Measurements from ENCODE around the gene COL8A1. TPM values are rescaled to one million over a fixed set of nuclear protein-coding genes. Genes with fewer than 3 reads are reported as not detected.

Gene COL8A1
- polyA plus RNA-seq, 3 donors, result not detected

- no peaks in the 10 kb centered on the region for H4K20me1 ChIP-seq (ENCODE audit: insufficient read depth, low read length)
These were observed 206.9 kb downstream of the COL8A1 start for GRCh38 chr3:99845331-99845730.

DNA sequence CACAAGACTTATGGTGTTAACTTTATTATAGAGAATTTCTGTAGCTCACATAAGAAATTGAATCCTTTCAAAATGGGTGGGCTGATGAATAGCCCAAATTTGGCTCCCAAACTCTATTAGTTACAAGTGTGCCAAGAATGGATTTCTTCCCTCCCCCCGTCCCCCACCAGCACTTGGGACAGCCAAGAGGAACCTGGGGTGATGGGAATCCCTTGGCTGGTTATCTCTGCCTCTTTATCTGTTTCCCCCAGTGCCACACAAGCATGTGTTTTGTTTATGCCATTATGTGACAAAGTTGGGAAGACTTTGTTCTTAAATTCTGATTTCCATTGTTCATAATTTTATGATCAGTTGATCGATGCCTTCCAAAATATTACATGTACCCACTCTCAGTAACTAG lies 207.6 kb downstream of the COL8A1 start:
- WGBS (ENCODE audit: insufficient coverage), result no CpG with 5 or more reads among the region's 2 CpGs
- H3K36me3 Mint-ChIP-seq, result no peaks in the 10 kb centered on the region
- DNase-seq, result no peak
- H3K27me3 Mint-ChIP-seq (ENCODE audit: low read depth in 3 of 3), result peaks cover 0 to 1% (median 0%) of the 10 kb centered on the region in 3 donors
- no peak overlapping the region for H3K4me2 ChIP-seq (replicated peaks; ENCODE audit: extremely low read depth, low read length, poor library complexity, severe bottlenecking)
- H3K9me3 ChIP-seq (replicated peaks in 1 of 2; ENCODE audit: control insufficient read depth in 1 of 2, insufficient read depth in 1 of 2, low read length in 2 of 2), result no peaks in the 10 kb centered on the region
- H3K27ac ChIP-seq (ENCODE audit: low read depth in 1 of 2, low read length in 2 of 2), result no peak overlapping the region
- no peak overlapping the region for H3K4me3 ChIP-seq (replicated peaks in 1 of 3; ENCODE audit: low read depth in 2 of 3, low read length in 3 of 3)
- peaks cover 12% of the 10 kb centered on the region for H3K4me1 Mint-ChIP-seq
- peaks cover 16% of the 10 kb centered on the region in 2 donors for H3K4me1 ChIP-seq (ENCODE audit: control insufficient read depth in 1 of 2, insufficient read depth in 2 of 2, low read length in 2 of 2)
- H3K27ac Mint-ChIP-seq, result peak overlapping the region in 4 of 7 donors; percentile 16 to 55 (median 34)
- H4K20me1 ChIP-seq (ENCODE audit: insufficient read depth, low read length), result no peaks in the 10 kb centered on the region
- H3K9ac ChIP-seq (ENCODE audit: insufficient read depth, low read length, poor library complexity, severe bottlenecking), result no peak overlapping the region
- intact Hi-C loops (cut with micrococcal nuclease), result loop anchor here in 1 of 2 donors (10.0 kb wide), 1 partner anchor 229 kb away; no protein-coding TSS in a partner anchor
- H3K9me3 Mint-ChIP-seq, result no peaks in the 10 kb centered on the region
- no peaks in the 10 kb centered on the region for H3K27me3 ChIP-seq (ENCODE audit: control insufficient read depth in 2 of 2, insufficient read depth in 2 of 2, low read length in 2 of 2)
- no peak for TF ChIP-seq CTCF (IDR thresholded peaks at IDR 0.05)
- no peak overlapping the region for H3K4me3 Mint-ChIP-seq
- H3K36me3 ChIP-seq (replicated peaks in 1 of 2; ENCODE audit: control insufficient read depth in 1 of 2, insufficient read depth in 2 of 2, low read length in 2 of 2), result no peaks in the 10 kb centered on the region
- no peaks in the 10 kb centered on the region for H3K79me2 ChIP-seq (ENCODE audit: insufficient read depth, low read length)
- no peak overlapping the region for H2AFZ ChIP-seq (ENCODE audit: insufficient read depth, low read depth, low read length, poor library complexity, severe bottlenecking)

More at GRCh38 chr3:99845331-99845730, 206.9 kb downstream of the COL8A1 start:
- H3K9me3 ChIP-seq (replicated peaks in 1 of 2; ENCODE audit: control insufficient read depth in 1 of 2, insufficient read depth in 1 of 2, low read length in 2 of 2), result no peaks in the 10 kb centered on the region
- peak overlapping the region; percentile 43 for H3K4me2 ChIP-seq (replicated peaks; ENCODE audit: extremely low read depth, low read length, poor library complexity, severe bottlenecking)
- intact Hi-C loops (cut with micrococcal nuclease), result loop anchor here in 1 of 2 donors (10.0 kb wide), 1 partner anchor 229 kb away; no protein-coding TSS in a partner anchor
- H3K9ac ChIP-seq (ENCODE audit: insufficient read depth, low read length, poor library complexity, severe bottlenecking), result no peak overlapping the region
- H3K4me1 ChIP-seq (ENCODE audit: control insufficient read depth in 1 of 2, insufficient read depth in 2 of 2, low read length in 2 of 2), result peaks cover 10% of the 10 kb centered on the region in 2 donors
- Mint-ChIP-seq H3K9me3 (no peaks in the 10 kb centered on the region), H3K4me1 (peaks cover 12% of the 10 kb centered on the region), H3K27me3 (ENCODE audit: low read depth in 3 of 3) (peaks cover 0 to 1% (median 0%) of the 10 kb centered on the region in 3 donors), H3K27ac (peak overlapping the region in 1 of 7 donors; percentile 6), H3K36me3 (no peaks in the 10 kb centered on the region), H3K4me3 (peak overlapping the region in 1 of 2 donors; percentile 0)
- no peak overlapping the region for H3K27ac ChIP-seq (ENCODE audit: low read depth in 1 of 2, low read length in 2 of 2)
- H3K79me2 ChIP-seq (ENCODE audit: insufficient read depth, low read length), result no peaks in the 10 kb centered on the region
- peak; percentile 13 to 57 (median 43) for DNase-seq
- WGBS (ENCODE audit: insufficient coverage), result no CpG with 5 or more reads among the region's 4 CpGs
- no peak overlapping the region for H3K4me3 ChIP-seq (replicated peaks in 1 of 3; ENCODE audit: low read depth in 2 of 3, low read length in 3 of 3)
- H2AFZ ChIP-seq (ENCODE audit: insufficient read depth, low read depth, low read length, poor library complexity, severe bottlenecking), result no peak overlapping the region
- no peaks in the 10 kb centered on the region for H3K27me3 ChIP-seq (ENCODE audit: control insufficient read depth in 2 of 2, insufficient read depth in 2 of 2, low read length in 2 of 2)
- H3K36me3 ChIP-seq (replicated peaks in 1 of 2; ENCODE audit: control insufficient read depth in 1 of 2, insufficient read depth in 2 of 2, low read length in 2 of 2), result no peaks in the 10 kb centered on the region
- TF ChIP-seq CTCF (IDR thresholded peaks at IDR 0.05), result no peak
